T-cell (primary cell): ENCODE measurements around the gene COPE. TPM values are rescaled to one million over a fixed set of nuclear protein-coding genes. Genes with fewer than 3 reads are reported as not detected.
A peak's percentile ranks its signal among the peaks of the same experiment; 100 is the strongest.

Source experiments
- ATAC-seq, 4 experiments: fragments of 200-7000 bp in 3 of 4; fragments of 150-1000 bp in 1 of 4; cut with Tn5 transposase; replicated peaks in 1 of 4; 1 replicate in 3 of 4; 2 replicates in 1 of 4; pipeline ENCODE4 v1.10.0; 2021; ENCODE audit warnings: moderate library complexity in 3 of 4, mild to moderate bottlenecking in 2 of 4, moderate number of reproducible peaks in 1 of 4
- CTCF ChIA-PET, 2 donors: fragments of 300-600 bp; sonication (Branson Sonifier 250); formaldehyde crosslinking; loops; one replicate each; lab custom pipeline; 2022; ENCODE audit warnings: antibody characterized with exemption in 2 of 2; lab: Charles Lee
- POLR2A ChIA-PET, 2 donors: fragments of 300-600 bp; sonication (Branson Sonifier 250); formaldehyde crosslinking; loops; one replicate each; lab custom pipeline; 2022; ENCODE audit warnings: antibody characterized with exemption in 2 of 2; lab: Charles Lee
- DNase-seq, 35 experiments: peaks; one replicate each; pipeline versions ENCODE4 v3.0.0 to v3.0.0-alpha.2; 2013 to 2023
- H3K27ac ChIP-seq: one replicate; pipeline ENCODE4 v1.5.1; 2013; ENCODE audit warnings: low read length
- H3K27me3 ChIP-seq, 2 experiments: replicated peaks in 1 of 2; 1 replicate in 1 of 2; 2 replicates in 1 of 2; pipeline versions ENCODE4 v1.6.1 to v1.7.0; 2013; ENCODE audit warnings: low read length in 1 of 2, mixed read lengths in 1 of 2; ENCODE audit not compliant: control insufficient read depth in 2 of 2, insufficient read depth in 2 of 2; ENCODE audit errors: extremely low read depth in 1 of 2
- H3K36me3 ChIP-seq, 2 donors: 1 replicate in 1 of 2; 2 replicates in 1 of 2; pipeline versions ENCODE4 v1.6.1 to v1.7.0; 2013; ENCODE audit warnings: low read length in 1 of 2; ENCODE audit not compliant: control insufficient read depth in 2 of 2, insufficient read depth in 1 of 2; ENCODE audit errors: extremely low read depth in 1 of 2
- H3K4me1 ChIP-seq, 2 experiments: 1 replicate in 1 of 2; 2 replicates in 1 of 2; pipeline versions ENCODE4 v1.6.1 to v1.7.0; 2013; ENCODE audit warnings: low read length in 2 of 2, mixed read lengths in 1 of 2; ENCODE audit not compliant: insufficient read depth in 2 of 2, control insufficient read depth in 1 of 2; ENCODE audit errors: extremely low read depth in 1 of 2
- H3K4me3 ChIP-seq, 2 donors: 1 replicate in 1 of 2; 2 replicates in 1 of 2; pipeline versions ENCODE4 v1.5.1 to v1.7.0; 2013; ENCODE audit warnings: mild to moderate bottlenecking in 2 of 2, low read length in 1 of 2, moderate library complexity in 1 of 2; ENCODE audit not compliant: control insufficient read depth in 1 of 2; ENCODE audit errors: extremely low read depth in 1 of 2
- H3K9me3 ChIP-seq: 2 replicates; pipeline ENCODE4 v1.7.0; 2013
- H3K27ac Mint-ChIP-seq, 2 donors: one replicate each; pipeline ENCODE4 v1.8.0; 2020 to 2021; ENCODE audit warnings: mild to moderate bottlenecking in 2 of 2, mixed read lengths in 2 of 2
- H3K27me3 Mint-ChIP-seq, 2 donors: one replicate each; pipeline ENCODE4 v1.8.0; 2021 to 2022; ENCODE audit warnings: mixed read lengths in 2 of 2
- H3K36me3 Mint-ChIP-seq: one replicate; pipeline ENCODE4 v1.8.0; 2021; ENCODE audit warnings: mixed read lengths
- H3K4me1 Mint-ChIP-seq, 3 donors: one replicate each; pipeline ENCODE4 v1.8.0; 2020 to 2022; ENCODE audit warnings: mixed read lengths in 3 of 3, mild to moderate bottlenecking in 1 of 3
- H3K4me3 Mint-ChIP-seq, 3 donors: one replicate each; pipeline ENCODE4 v1.8.0; 2020 to 2022; ENCODE audit warnings: mild to moderate bottlenecking in 3 of 3, mixed read lengths in 3 of 3, moderate library complexity in 3 of 3
- H3K9me3 Mint-ChIP-seq, 3 donors: one replicate each; pipeline ENCODE4 v1.8.0; 2020 to 2022; ENCODE audit warnings: mixed read lengths in 3 of 3
- WGBS: methylation state at CpG from one replicate; pipeline ENCODE4 v1.1.5; 2013; ENCODE audit warnings: missing lambda C conversion rate; ENCODE audit not compliant: insufficient coverage; 5-methylcytosine and 5-hydroxymethylcytosine counted together
- total RNA-seq, 35 experiments: library from RNA in 6 of 35; stranded (reverse) in 6 of 35; fragments of 120-200 nt in 1 of 35; gene quantifications; one replicate each; pipeline versions ENCODE4 v1.2.1 to v1.2.4 and lab custom pipeline; 2013 to 2026

The COPE gene
- total RNA-seq (100 to 1,000 TPM; 148 to 222 (median 189) TPM), total RNA-seq (lab: John Stamatoyannopoulos, UW) (39.0 to 80.4 (median 54.2) reads per million in 29 experiments)
- 121 TPM for total RNA-seq (2013)

- Mint-ChIP-seq H3K27me3 (no peaks in the 10 kb centered on the region), H3K9me3 (no peaks in the 10 kb centered on the region), H3K4me1 (peaks cover 47 to 51% (median 49%) of the 10 kb centered on the region in 3 donors), H3K27ac (peak within 1 kb of the TSS; percentile 92 to 93), H3K36me3 (peaks cover 16% of the 10 kb centered on the region), H3K4me3 (peak within 1 kb of the TSS; percentile 90 to 94 (median 93))
- under 1% methylated on average over 71 of the region's 72 CpGs for WGBS
- H3K4me1 ChIP-seq = peaks cover 13 to 53% of the 10 kb centered on the region in 2 experiments
- DNase-seq = peak; percentile 95 to 99 (median 98)
- peak within 1 kb of the TSS; percentile 74 for H3K27ac ChIP-seq
- no peaks in the 10 kb centered on the region for H3K9me3 ChIP-seq
- peaks cover 17 to 39% of the 10 kb centered on the region in 2 donors for H3K36me3 ChIP-seq
- peak within 1 kb of the TSS; percentile 75 to 98 for H3K4me3 ChIP-seq
- H3K27me3 ChIP-seq = no peaks in the 10 kb centered on the region
- peak; percentile 94 to 97 (median 97) for ATAC-seq
- ChIA-PET CTCF (interaction anchor here (0.5 to 0.9 kb wide), 4 partner anchors 347 to 860 kb away, joined by 3 to 4 read pairs (median 3); no protein-coding TSS in a partner anchor), POLR2A (interaction anchor here (0.6 to 1.4 kb wide), 5 partner anchors 10 to 902 kb away, joined by 3 read pairs; partner anchors contain the start of genes ELL (in 1 of the 2) and ZNF506 (in 1 of the 2))
These were observed at the start of gene COPE, which contains the start of gene DDX49 for GRCh38 chr19:18919086-18919899. Gene COPE (minus strand): TSS chr19:18919387. CDS start chr19:18919348, 39 bp downstream. Gene DDX49 (plus strand): TSS chr19:18919715. CDS start chr19:18919742, 27 bp downstream.

GRCh38 chr19:18967358-18968146, 48.4 kb upstream of the COPE start:
- peaks cover 0 to 1% of the 10 kb centered on the region in 2 experiments for H3K4me1 ChIP-seq
- H3K9me3 Mint-ChIP-seq = no peaks in the 10 kb centered on the region
- 7% methylated on average over 6 of the region's 11 CpGs for WGBS
- ChIA-PET CTCF (no interaction called here), POLR2A (no interaction called here)
- DNase-seq = peak in 1 of 35 experiments; percentile 3
- peaks cover 0 to under 1% (median 0%) of the 10 kb centered on the region in 3 donors for H3K4me1 Mint-ChIP-seq
- peaks cover 0 to 55% of the 10 kb centered on the region in 2 experiments for H3K27me3 ChIP-seq
- ATAC-seq = no peak
- no peak overlapping the region for H3K27ac Mint-ChIP-seq
- H3K4me3 ChIP-seq = no peak overlapping the region
- no peaks in the 10 kb centered on the region for H3K9me3 ChIP-seq
- H3K27me3 Mint-ChIP-seq = peaks cover 4 to 9% of the 10 kb centered on the region in 2 donors
- no peaks in the 10 kb centered on the region for H3K36me3 ChIP-seq
- H3K27ac ChIP-seq = no peak overlapping the region
- H3K4me3 Mint-ChIP-seq = no peak overlapping the region
- H3K36me3 Mint-ChIP-seq = no peaks in the 10 kb centered on the region

- no peaks in the 10 kb centered on the region for H3K9me3 ChIP-seq
- H3K27me3 ChIP-seq = peaks cover 0 to 58% of the 10 kb centered on the region in 2 experiments
- Mint-ChIP-seq H3K9me3 (no peaks in the 10 kb centered on the region), H3K4me3 (no peak overlapping the region), H3K4me1 (peaks cover 12 to 13% (median 12%) of the 10 kb centered on the region in 3 donors), H3K27me3 (peaks cover 7 to 16% of the 10 kb centered on the region in 2 donors), H3K36me3 (no peaks in the 10 kb centered on the region), H3K27ac (peak overlapping the region in 1 of 2 donors; percentile 49)
- ChIA-PET CTCF (interaction anchor here in 1 of 2 donors (0.7 kb wide), 1 partner anchor 815 kb away, joined by 4 read pairs; no protein-coding TSS in a partner anchor), POLR2A (interaction anchor here in 1 of 2 donors (0.6 kb wide), 1 partner anchor 574 kb away, joined by 4 read pairs; no protein-coding TSS in a partner anchor)
- DNase-seq = no peak
- no peak for ATAC-seq
- H3K27ac ChIP-seq = no peak overlapping the region
- H3K36me3 ChIP-seq = no peaks in the 10 kb centered on the region
- WGBS = 100% methylated on average over 1 of the region's 4 CpGs
- H3K4me3 ChIP-seq = no peak overlapping the region
- peaks cover 0 to 12% of the 10 kb centered on the region in 2 experiments for H3K4me1 ChIP-seq
These were observed 47.1 kb upstream of the COPE start for GRCh38 chr19:18966307-18966706.

GRCh38 chr19:18964121-18964520, 44.9 kb upstream of the COPE start:
- Histone ChIP-seq H3K36me3 (no peaks in the 10 kb centered on the region), H3K27me3 (peaks cover 0 to 53% of the 10 kb centered on the region in 2 experiments), H3K4me1 (peaks cover 0 to 12% of the 10 kb centered on the region in 2 experiments), H3K27ac (no peak overlapping the region), H3K9me3 (no peaks in the 10 kb centered on the region), H3K4me3 (no peak overlapping the region)
- CTCF ChIA-PET = no interaction called here
- Mint-ChIP-seq H3K4me3 (no peak overlapping the region), H3K36me3 (no peaks in the 10 kb centered on the region), H3K27me3 (peaks cover 7 to 17% of the 10 kb centered on the region in 2 donors), H3K27ac (no peak overlapping the region), H3K4me1 (peaks cover 14 to 15% (median 14%) of the 10 kb centered on the region in 3 donors), H3K9me3 (no peaks in the 10 kb centered on the region)
- ATAC-seq (no peak), DNase-seq (no peak)
- 93% methylated on average over 2 of the region's 9 CpGs for WGBS
- POLR2A ChIA-PET = no interaction called here

- Mint-ChIP-seq H3K27ac (no peak overlapping the region), H3K4me3 (peak overlapping the region in 2 of 3 donors; percentile 4 to 52), H3K27me3 (peaks cover 3 to 14% of the 10 kb centered on the region in 2 donors), H3K9me3 (no peaks in the 10 kb centered on the region), H3K4me1 (peaks cover 14 to 15% (median 14%) of the 10 kb centered on the region in 3 donors), H3K36me3 (no peaks in the 10 kb centered on the region)
- H3K4me3 ChIP-seq = peak overlapping the region in 1 of 2 donors; percentile 5
- H3K4me1 ChIP-seq = peaks cover 0 to 12% of the 10 kb centered on the region in 2 experiments
- no peak overlapping the region for H3K27ac ChIP-seq
- WGBS = 21% methylated on average over 20 of the region's 26 CpGs
- peaks cover 0 to 40% of the 10 kb centered on the region in 2 experiments for H3K27me3 ChIP-seq
- CTCF ChIA-PET = no interaction called here
- no peaks in the 10 kb centered on the region for H3K9me3 ChIP-seq
- POLR2A ChIA-PET = no interaction called here
- ATAC-seq = peak; percentile 48 to 79 (median 68)
- peak in 19 of 35 experiments; percentile 7 to 39 (median 20) for DNase-seq
- H3K36me3 ChIP-seq = no peaks in the 10 kb centered on the region
These were observed 42.8 kb upstream of the COPE start for GRCh38 chr19:18961767-18962620.
